K562 (cell line): Measurements from ENCODE around the gene ZNF319. TPM values are rescaled to one million over a fixed set of nuclear protein-coding genes. Genes with fewer than 3 reads are reported as not detected.

ENCODE experiments used
- ADNP ChIP-seq: fragments of 200-800 bp; sonication (Bioruptor generic); IDR thresholded peaks from 2 replicates; pipeline ENCODE4 v1.6.1; 2016; ENCODE audit warnings: missing genetic modification characterization, missing compliant biosample characterization
- ATF7 ChIP-seq: fragments of 450-650 bp; IDR thresholded peaks from 2 replicates; pipeline ENCODE4 v1.7.1; 2014; ENCODE audit warnings: mild to moderate bottlenecking, moderate library complexity
- BCOR ChIP-seq: fragments of 450-650 bp; IDR thresholded peaks from 2 replicates; pipeline ENCODE4 v1.6.1; 2016
- CBX8 ChIP-seq: fragments of 200-600 bp; sonication (generic); IDR thresholded peaks from 2 replicates; pipeline ENCODE4 v1.6.1; 2012; ENCODE audit warnings: borderline replicate concordance, mixed run types, low read depth, mild to moderate bottlenecking, moderate library complexity, mixed read lengths, low read length, control low read depth, inconsistent platforms; ENCODE audit not compliant: poor library complexity, severe bottlenecking; ENCODE audit errors: extremely low read depth
- GABPA ChIP-seq: fragments of 200-800 bp; sonication (Bioruptor generic); conservative IDR thresholded peaks from 2 replicates; pipeline ENCODE4 v1.6.1; 2016; ENCODE audit warnings: low read depth, missing genetic modification characterization, missing compliant biosample characterization
- HDAC6 ChIP-seq: IDR thresholded peaks from 2 replicates; pipeline ENCODE4 v1.6.1; 2012; ENCODE audit warnings: low read depth, mild to moderate bottlenecking, control low read depth, inconsistent platforms, low read length, moderate library complexity
- MBD2 ChIP-seq: sonication (generic); IDR thresholded peaks from 2 replicates; pipeline ENCODE4 v1.6.1; 2016; ENCODE audit warnings: low read depth, borderline replicate concordance
- NCOA1 ChIP-seq: fragments of 450-650 bp; IDR thresholded peaks from 2 replicates; pipeline ENCODE4 v1.6.1; 2016; ENCODE audit warnings: low read depth
- NEUROD1 ChIP-seq: fragments of 150-350 bp; IDR thresholded peaks from 2 replicates; pipeline ENCODE4 v1.6.1; 2014; ENCODE audit warnings: borderline replicate concordance, low read length, low read depth; ENCODE audit not compliant: partially characterized antibody
- NFATC3 ChIP-seq: fragments of 450-650 bp; IDR thresholded peaks from 2 replicates; pipeline ENCODE4 v1.6.1; 2017; ENCODE audit warnings: mild to moderate bottlenecking
- NFIC ChIP-seq: fragments of 450-650 bp; IDR thresholded peaks from 2 replicates; pipeline ENCODE4 v1.6.1; 2017; ENCODE audit warnings: mild to moderate bottlenecking, inconsistent platforms
- PHF20 ChIP-seq: fragments of 450-650 bp; IDR thresholded peaks from 2 replicates; pipeline ENCODE4 v1.6.1; 2018; ENCODE audit not compliant: partially characterized antibody
- POLR2A ChIP-seq: fragments of 450-650 bp; conservative IDR thresholded peaks from 2 replicates; pipeline ENCODE4 v1.6.1; 2016
- POLR2AphosphoS2 ChIP-seq: IDR thresholded peaks from 2 replicates; pipeline ENCODE4 v1.6.1; 2012; ENCODE audit warnings: low read length, improper control_type of control experiment
- POLR2B ChIP-seq: fragments of 450-650 bp; IDR thresholded peaks from 2 replicates; pipeline ENCODE4 v1.6.1; 2018; ENCODE audit warnings: low read depth; ENCODE audit not compliant: partially characterized antibody
- POLR2H ChIP-seq: IDR thresholded peaks from 2 replicates; pipeline ENCODE4 v1.6.1; 2016; ENCODE audit warnings: missing genetic modification characterization, low read depth, mild to moderate bottlenecking, control low read depth, missing compliant biosample characterization, moderate library complexity
- POU5F1 ChIP-seq: fragments of 150-350 bp; IDR thresholded peaks from 2 replicates; pipeline ENCODE4 v1.6.1; 2014; ENCODE audit warnings: borderline replicate concordance, low read length, low read depth, mild to moderate bottlenecking; ENCODE audit not compliant: partially characterized antibody
- RUNX1 ChIP-seq: sonication (generic); IDR thresholded peaks from 2 replicates; pipeline ENCODE4 v1.6.1; 2016; ENCODE audit warnings: antibody characterized with exemption, low read depth
- SIN3A ChIP-seq, 2 experiments: fragments of 150-350 bp in 1 of 2; IDR thresholded peaks; 2 replicates each; pipeline ENCODE4 v1.6.1; 2011 to 2016; ENCODE audit warnings: borderline replicate concordance in 2 of 2, low read depth in 2 of 2, low read length in 2 of 2, mild to moderate bottlenecking in 2 of 2, moderate library complexity in 2 of 2; ENCODE audit not compliant: control insufficient read depth in 1 of 2
- SP2 ChIP-seq: IDR thresholded peaks from 2 replicates; pipeline ENCODE4 v1.6.1; 2011; ENCODE audit warnings: mild to moderate bottlenecking, low read depth, low read length, moderate library complexity; ENCODE audit not compliant: poor library complexity, severe bottlenecking; ENCODE audit errors: extremely low read depth
- ZNF140 ChIP-seq: fragments of 250-450 bp; sonication (Bioruptor Pico); IDR thresholded peaks from 2 replicates; pipeline ENCODE4 v1.8.0; 2021; ENCODE audit warnings: moderate library complexity, mild to moderate bottlenecking, inconsistent platforms
- ZNF586 ChIP-seq: fragments of 450-650 bp; formaldehyde crosslinking; conservative IDR thresholded peaks from 2 replicates; pipeline ENCODE4 v1.4.0; 2020; ENCODE audit warnings: mild to moderate bottlenecking, moderate library complexity
- polyA plus RNA-seq, 8 experiments: library from polyadenylated mRNA; depleted of rRNA in 4 of 8; stranded (reverse) in 5 of 8; unstranded in 3 of 8; fragments of >200 nt; fragmentation: Nextera tagmentation in 2 of 8; fragmentation: Illumina TruSeq in 1 of 8; extraction: Ambion mirVana in 2 of 8; extraction: Trizol in 1 of 8; gene quantifications; 2 replicates each; pipeline versions ENCODE4 v1.2.1 to v1.2.3, GENCODE V29; 2011 to 2014; ENCODE audit warnings: inconsistent platforms in 1 of 8, missing spikeins in 1 of 8
- total RNA-seq, 7 experiments: library from RNA; depleted of rRNA in 6 of 7; stranded (reverse); fragments of >200 nt in 6 of 7; fragmentation: Illumina TruSeq in 2 of 7; extraction: Trizol in 2 of 7; gene quantifications; 2 replicates each; pipeline versions ENCODE4 v1.2.1 to v1.2.3, GENCODE V29; 2011 to 2021; ENCODE audit warnings: low replicate concordance in 1 of 7
- TF ChIP-seq, protein P1 (sequence below): sonication (generic); formaldehyde crosslinking; IDR thresholded peaks from 2 replicates; pipeline ENCODE4 v1.8.1; 2023; ENCODE audit warnings: mild to moderate bottlenecking, missing genetic modification reagents, moderate library complexity
- TF ChIP-seq, protein P2 (sequence below): sonication (generic); IDR thresholded peaks from 2 replicates; pipeline ENCODE4 v1.6.1; 2016
- TF ChIP-seq, protein P3 (sequence below): conservative IDR thresholded peaks from 2 replicates; pipeline ENCODE4 v1.6.1; 2011; ENCODE audit warnings: low read depth, mild to moderate bottlenecking, low read length; ENCODE audit not compliant: control insufficient read depth

The ZNF319 gene
- total and polyA plus RNA-seq, 9 of the 15 experiments (the other 6 are each of a cell fraction or from before 2014, with no cell fraction given): 0.20 to 5.7 (median 1.4) TPM

DNA sequence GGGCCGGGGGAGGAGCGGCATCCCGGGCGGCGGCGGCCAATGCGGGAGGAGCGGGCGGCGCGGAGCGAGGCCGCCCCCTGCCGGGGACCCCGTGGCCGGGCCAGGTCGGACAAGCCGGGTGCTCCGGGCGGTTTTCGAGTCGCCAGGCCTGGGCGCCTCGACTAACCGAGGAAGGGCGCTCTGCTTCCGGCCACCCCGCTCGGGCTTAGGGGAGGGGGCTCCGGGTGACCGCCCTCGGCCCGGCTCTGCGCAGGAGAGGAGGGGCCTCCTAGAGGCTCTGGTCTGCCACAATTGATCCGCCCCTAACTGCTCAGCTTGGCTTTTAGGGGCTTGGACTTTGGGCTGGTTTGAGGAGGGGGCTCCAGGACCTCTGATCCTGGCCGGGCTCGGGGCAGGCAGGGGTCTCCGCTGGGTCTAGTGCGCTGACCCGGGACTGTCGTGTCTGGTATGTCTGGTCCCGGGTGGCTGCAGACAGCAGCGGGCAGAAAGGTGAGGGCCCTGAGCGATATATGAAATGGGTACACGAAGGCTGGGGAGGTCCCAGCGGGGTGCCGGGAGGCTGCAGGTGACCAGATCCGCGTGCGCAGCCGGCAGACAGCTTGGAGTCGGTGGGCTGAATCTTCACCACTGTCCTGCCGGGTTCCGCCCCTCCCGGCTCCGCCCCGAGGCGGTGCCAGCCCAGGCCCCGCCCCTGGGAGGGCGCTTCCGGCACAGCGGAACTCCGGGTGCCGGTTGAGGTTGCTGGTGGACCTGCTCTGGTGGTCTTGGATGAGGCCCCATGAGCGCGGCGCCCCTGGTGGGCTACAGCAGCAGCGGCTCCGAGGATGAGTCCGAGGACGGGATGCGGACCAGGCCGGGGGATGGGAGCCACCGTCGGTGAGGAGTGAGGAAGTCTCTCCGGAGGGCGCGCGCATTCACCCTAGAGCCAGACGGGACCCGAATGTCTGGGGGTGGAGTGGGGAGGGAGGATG is 519 bp upstream of the ZNF319 start, which contains the start of gene USB1 (continued):
- TF ChIP-seq, protein P1, sequence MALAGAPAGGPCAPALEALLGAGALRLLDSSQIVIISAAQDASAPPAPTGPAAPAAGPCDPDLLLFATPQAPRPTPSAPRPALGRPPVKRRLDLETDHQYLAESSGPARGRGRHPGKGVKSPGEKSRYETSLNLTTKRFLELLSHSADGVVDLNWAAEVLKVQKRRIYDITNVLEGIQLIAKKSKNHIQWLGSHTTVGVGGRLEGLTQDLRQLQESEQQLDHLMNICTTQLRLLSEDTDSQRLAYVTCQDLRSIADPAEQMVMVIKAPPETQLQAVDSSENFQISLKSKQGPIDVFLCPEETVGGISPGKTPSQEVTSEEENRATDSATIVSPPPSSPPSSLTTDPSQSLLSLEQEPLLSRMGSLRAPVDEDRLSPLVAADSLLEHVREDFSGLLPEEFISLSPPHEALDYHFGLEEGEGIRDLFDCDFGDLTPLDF (CRISPR knock-in tag): no peak; the same call in 1 of the 2 replicates
- peak; percentile 13; the same call in 1 of the 2 replicates for TF ChIP-seq MBD2
- TF ChIP-seq NFIC: peak; percentile 47; the same call in 1 of the 2 replicates
- 0 out of 2 replicates have a peak, but pooled peaks have one; percentile 19 for TF ChIP-seq NCOA1
- TF ChIP-seq POLR2A: peak; percentile 88
- TF ChIP-seq GABPA (tag): peak; percentile 84
- peak; percentile 81 for TF ChIP-seq PHF20
- TF ChIP-seq RUNX1: no peak
- TF ChIP-seq NEUROD1: peak; percentile 15
- TF ChIP-seq POLR2H (tag): no peak
- no peak for TF ChIP-seq POLR2AphosphoS2
- no peak for TF ChIP-seq CBX8
- TF ChIP-seq POLR2B: peak; percentile 79
- peak; percentile 50 to 64; a peak in 1 of 4 replicates for TF ChIP-seq SIN3A (IDR thresholded peaks at IDR 0.05; ENCODE audit: borderline replicate concordance in 2 of 2, control insufficient read depth in 1 of 2, low read depth in 2 of 2, low read length in 2 of 2)
- no peak for TF ChIP-seq SP2
- TF ChIP-seq HDAC6: no peak
- TF ChIP-seq, protein P2, sequence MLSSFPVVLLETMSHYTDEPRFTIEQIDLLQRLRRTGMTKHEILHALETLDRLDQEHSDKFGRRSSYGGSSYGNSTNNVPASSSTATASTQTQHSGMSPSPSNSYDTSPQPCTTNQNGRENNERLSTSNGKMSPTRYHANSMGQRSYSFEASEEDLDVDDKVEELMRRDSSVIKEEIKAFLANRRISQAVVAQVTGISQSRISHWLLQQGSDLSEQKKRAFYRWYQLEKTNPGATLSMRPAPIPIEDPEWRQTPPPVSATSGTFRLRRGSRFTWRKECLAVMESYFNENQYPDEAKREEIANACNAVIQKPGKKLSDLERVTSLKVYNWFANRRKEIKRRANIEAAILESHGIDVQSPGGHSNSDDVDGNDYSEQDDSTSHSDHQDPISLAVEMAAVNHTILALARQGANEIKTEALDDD: no peak
- TF ChIP-seq ADNP (tag): no peak
- TF ChIP-seq ZNF586 (CRISPR knock-in tag): no peak
- TF ChIP-seq ZNF140: no peak
- TF ChIP-seq POU5F1: no peak
- TF ChIP-seq BCOR: peak; percentile 55; the same call in 1 of the 2 replicates
- TF ChIP-seq NFATC3: no peak
- 0 out of 2 replicates have a peak, but pooled peaks have one; percentile 27 for TF ChIP-seq ATF7
- TF ChIP-seq, protein P3, sequence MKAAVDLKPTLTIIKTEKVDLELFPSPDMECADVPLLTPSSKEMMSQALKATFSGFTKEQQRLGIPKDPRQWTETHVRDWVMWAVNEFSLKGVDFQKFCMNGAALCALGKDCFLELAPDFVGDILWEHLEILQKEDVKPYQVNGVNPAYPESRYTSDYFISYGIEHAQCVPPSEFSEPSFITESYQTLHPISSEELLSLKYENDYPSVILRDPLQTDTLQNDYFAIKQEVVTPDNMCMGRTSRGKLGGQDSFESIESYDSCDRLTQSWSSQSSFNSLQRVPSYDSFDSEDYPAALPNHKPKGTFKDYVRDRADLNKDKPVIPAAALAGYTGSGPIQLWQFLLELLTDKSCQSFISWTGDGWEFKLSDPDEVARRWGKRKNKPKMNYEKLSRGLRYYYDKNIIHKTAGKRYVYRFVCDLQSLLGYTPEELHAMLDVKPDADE: peak; percentile 64
